ENCODE measurements around the gene KIAA0513. TPM values are rescaled to one million over a fixed set of nuclear protein-coding genes. Genes with fewer than 3 reads are reported as not detected.
A peak's percentile ranks its signal among the peaks of the same experiment; 100 is the strongest.

The KIAA0513 gene
- total RNA-seq, 2 experiments from 2014 or later, result 9.0 to 10.9 TPM

GRCh38 chr16:85061566-85061965 lies 34.0 kb downstream of the KIAA0513 start:
- ATAC-seq (ENCODE audit: poor library complexity) (peak; percentile 26), DNase-seq (peak in 3 of 14 experiments; percentile 21 to 65 (median 65))
- POLR2A ChIA-PET, result no interaction called here
- peak overlapping the region; percentile 76 for H3K27ac Mint-ChIP-seq
- H3K9me3 Mint-ChIP-seq, result no peaks in the 10 kb centered on the region
- CTCF ChIA-PET, result no interaction called here
- H3K4me1 Mint-ChIP-seq (ENCODE audit: low read depth), result peaks cover 49% of the 10 kb centered on the region
- intact Hi-C loops (cut with DNase I, micrococcal nuclease), result no loop called here
- peaks cover 9% of the 10 kb centered on the region for H3K36me3 Mint-ChIP-seq (ENCODE audit: low read depth)
- H3K4me3 Mint-ChIP-seq, result peak overlapping the region; percentile 27
- Histone ChIP-seq H3K36me3 (ENCODE audit: insufficient read depth, low read length) (no peaks in the 10 kb centered on the region), H3K27ac (ENCODE audit: low read depth in 1 of 2, low read length in 2 of 2) (no peak overlapping the region), H3K4me3 (ENCODE audit: low read length) (no peak overlapping the region), H3K27me3 (ENCODE audit: control insufficient read depth in 1 of 2, insufficient read depth in 2 of 2, low read length in 2 of 2) (no peaks in the 10 kb centered on the region), H3K4me1 (ENCODE audit: insufficient read depth, low read length) (peaks cover 35% of the 10 kb centered on the region), H3K9me3 (ENCODE audit: control insufficient read depth in 1 of 2, insufficient read depth in 1 of 2, low read length in 2 of 2) (no peaks in the 10 kb centered on the region)
- TF ChIP-seq CTCF (IDR thresholded peaks at IDR 0.05), result no peak
- H3K27me3 Mint-ChIP-seq, result no peaks in the 10 kb centered on the region

- Mint-ChIP-seq H3K27ac (peak overlapping the region; percentile 76), H3K9me3 (no peaks in the 10 kb centered on the region), H3K36me3 (ENCODE audit: low read depth) (peaks cover 17% of the 10 kb centered on the region), H3K27me3 (no peaks in the 10 kb centered on the region), H3K4me3 (no peak overlapping the region), H3K4me1 (ENCODE audit: low read depth) (peaks cover 41% of the 10 kb centered on the region)
- no peaks in the 10 kb centered on the region for H3K9me3 ChIP-seq (ENCODE audit: control insufficient read depth in 1 of 2, insufficient read depth in 1 of 2, low read length in 2 of 2)
- POLR2A ChIA-PET, result no interaction called here
- H3K4me3 ChIP-seq (ENCODE audit: low read length), result no peak overlapping the region
- H3K36me3 ChIP-seq (ENCODE audit: insufficient read depth, low read length), result peaks cover 4% of the 10 kb centered on the region
- CTCF ChIA-PET, result no interaction called here
- DNase-seq, result no peak
- H3K27ac ChIP-seq (ENCODE audit: low read depth in 1 of 2, low read length in 2 of 2), result no peak overlapping the region
- no peak for TF ChIP-seq CTCF (IDR thresholded peaks at IDR 0.05)
- ATAC-seq (ENCODE audit: poor library complexity), result no peak
- intact Hi-C loops (cut with DNase I, micrococcal nuclease), result no loop called here
- H3K27me3 ChIP-seq (ENCODE audit: control insufficient read depth in 1 of 2, insufficient read depth in 2 of 2, low read length in 2 of 2), result no peaks in the 10 kb centered on the region
- peaks cover 27% of the 10 kb centered on the region for H3K4me1 ChIP-seq (ENCODE audit: insufficient read depth, low read length)
Observed at GRCh38 chr16:85062323-85062722, 34.7 kb downstream of the KIAA0513 start.

GRCh38 chr16:85062845-85063244 lies 35.2 kb downstream of the KIAA0513 start:
- Mint-ChIP-seq H3K9me3 (no peaks in the 10 kb centered on the region), H3K36me3 (ENCODE audit: low read depth) (peaks cover 18% of the 10 kb centered on the region), H3K4me3 (no peak overlapping the region), H3K27ac (peak overlapping the region; percentile 76), H3K4me1 (ENCODE audit: low read depth) (peaks cover 36% of the 10 kb centered on the region), H3K27me3 (no peaks in the 10 kb centered on the region)
- ChIA-PET CTCF (no interaction called here), POLR2A (no interaction called here)
- intact Hi-C loops (cut with DNase I, micrococcal nuclease), result no loop called here
- Histone ChIP-seq H3K27ac (ENCODE audit: low read depth in 1 of 2, low read length in 2 of 2) (no peak overlapping the region), H3K9me3 (ENCODE audit: control insufficient read depth in 1 of 2, insufficient read depth in 1 of 2, low read length in 2 of 2) (no peaks in the 10 kb centered on the region), H3K36me3 (ENCODE audit: insufficient read depth, low read length) (peaks cover 8% of the 10 kb centered on the region), H3K27me3 (ENCODE audit: control insufficient read depth in 1 of 2, insufficient read depth in 2 of 2, low read length in 2 of 2) (no peaks in the 10 kb centered on the region), H3K4me3 (ENCODE audit: low read length) (no peak overlapping the region), H3K4me1 (ENCODE audit: insufficient read depth, low read length) (peaks cover 22% of the 10 kb centered on the region)
- no peak for ATAC-seq (ENCODE audit: poor library complexity)
- TF ChIP-seq CTCF (IDR thresholded peaks at IDR 0.05), result no peak
- peak in 1 of 14 experiments; percentile 40 for DNase-seq

All from CD4-positive, alpha-beta T cell (primary cell).